ENCODE data around the gene MTG2.

The MTG2 gene, protein sequence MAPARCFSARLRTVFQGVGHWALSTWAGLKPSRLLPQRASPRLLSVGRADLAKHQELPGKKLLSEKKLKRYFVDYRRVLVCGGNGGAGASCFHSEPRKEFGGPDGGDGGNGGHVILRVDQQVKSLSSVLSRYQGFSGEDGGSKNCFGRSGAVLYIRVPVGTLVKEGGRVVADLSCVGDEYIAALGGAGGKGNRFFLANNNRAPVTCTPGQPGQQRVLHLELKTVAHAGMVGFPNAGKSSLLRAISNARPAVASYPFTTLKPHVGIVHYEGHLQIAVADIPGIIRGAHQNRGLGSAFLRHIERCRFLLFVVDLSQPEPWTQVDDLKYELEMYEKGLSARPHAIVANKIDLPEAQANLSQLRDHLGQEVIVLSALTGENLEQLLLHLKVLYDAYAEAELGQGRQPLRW

DNA sequence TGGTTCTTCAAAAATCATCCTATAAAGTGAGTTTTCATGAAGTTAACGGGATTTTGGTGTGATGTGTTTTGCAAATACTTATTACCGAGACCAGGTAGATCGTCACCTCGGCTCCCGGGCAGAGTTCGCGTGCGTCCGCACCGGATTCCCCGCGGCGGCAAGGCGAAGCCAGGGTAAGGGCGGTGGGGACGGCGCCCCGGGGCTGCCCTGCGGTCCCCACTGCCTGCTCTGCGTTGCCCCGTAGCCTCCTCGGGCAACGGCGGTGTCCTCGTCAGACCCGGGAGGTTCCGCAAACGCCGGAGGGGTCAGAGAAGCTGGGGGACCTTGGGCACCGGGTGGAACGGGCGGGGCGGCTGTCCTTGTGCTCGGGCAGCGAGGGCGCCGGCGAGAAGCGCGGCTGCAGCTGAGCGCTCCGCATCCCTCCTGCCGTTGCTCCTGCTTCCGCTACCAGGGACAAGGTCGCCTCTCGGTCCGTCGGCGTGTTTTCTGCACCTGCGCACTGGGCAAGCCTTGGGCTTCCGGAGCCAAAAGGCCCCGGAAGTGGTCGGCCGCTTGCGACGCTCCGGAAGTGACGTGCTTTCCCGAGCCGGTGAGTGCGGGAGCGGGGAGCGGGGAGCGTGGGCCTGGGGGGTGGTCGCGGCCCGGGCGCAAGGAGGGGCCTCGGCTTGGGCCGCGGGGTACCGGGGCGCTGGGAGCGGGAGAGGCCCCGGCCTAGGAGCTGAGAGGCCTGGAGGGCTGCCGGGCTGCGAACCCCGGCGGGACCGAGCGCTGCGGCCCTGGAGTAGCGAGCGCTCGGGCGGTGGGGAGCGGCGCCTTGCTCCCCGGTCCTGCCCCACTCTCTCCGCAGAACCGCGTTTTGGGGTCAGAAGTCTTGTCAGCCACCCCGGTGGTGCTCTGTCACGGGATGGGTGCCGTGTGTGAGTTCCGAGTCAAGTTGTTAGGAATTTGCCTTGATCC, at the start of gene MTG2:
Gene MTG2, plus strand, starts transcription at position 560 of the 957 bp plus-strand sequence. CDS start 10,393 bp downstream, outside the sequence.
- peak; percentile 87 to 88 (median 88) for DNase-seq (ENCODE audit: low read depth in 3 of 3)

DNA sequence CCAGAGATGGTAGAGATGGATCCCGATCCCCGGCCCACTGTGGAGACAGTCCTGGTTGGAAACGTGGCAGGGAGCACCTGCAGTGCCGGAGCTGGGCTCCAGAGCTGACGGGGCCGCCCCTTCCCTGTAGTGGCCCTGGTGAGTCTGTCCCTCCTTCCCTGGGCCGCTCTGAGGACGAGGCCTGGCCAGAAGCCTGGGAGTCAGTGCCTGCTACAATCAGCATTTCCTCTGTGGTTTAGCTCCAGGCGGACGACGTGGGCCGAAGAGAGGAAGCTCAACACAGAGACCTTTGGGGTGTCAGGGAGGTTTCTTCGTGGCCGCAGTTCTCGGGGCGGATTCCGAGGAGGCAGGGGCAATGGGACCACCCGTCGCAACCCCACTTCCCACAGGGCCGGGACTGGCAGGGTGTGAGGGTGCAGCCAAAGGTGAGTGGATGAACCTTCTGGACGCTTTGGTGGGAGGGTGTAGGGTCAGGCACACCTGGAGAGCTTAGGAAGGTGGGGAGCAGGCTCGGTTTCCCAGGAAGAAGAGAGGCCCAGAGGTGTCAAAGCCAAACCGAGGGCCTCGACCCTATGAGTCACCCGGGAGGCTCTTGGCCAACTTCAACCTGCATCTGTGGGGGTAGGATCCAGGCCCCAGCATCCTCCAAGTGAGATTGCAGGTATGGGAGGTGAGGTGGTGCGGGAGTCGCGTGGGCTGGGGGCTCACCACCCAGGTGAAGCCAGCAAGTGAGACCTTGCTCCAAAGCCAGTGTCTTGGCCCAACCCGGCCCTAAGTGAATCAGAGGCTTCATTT, 49.6 kb upstream of the MTG2 start:
- no peak for DNase-seq (ENCODE audit: low read depth in 3 of 3)

DNA sequence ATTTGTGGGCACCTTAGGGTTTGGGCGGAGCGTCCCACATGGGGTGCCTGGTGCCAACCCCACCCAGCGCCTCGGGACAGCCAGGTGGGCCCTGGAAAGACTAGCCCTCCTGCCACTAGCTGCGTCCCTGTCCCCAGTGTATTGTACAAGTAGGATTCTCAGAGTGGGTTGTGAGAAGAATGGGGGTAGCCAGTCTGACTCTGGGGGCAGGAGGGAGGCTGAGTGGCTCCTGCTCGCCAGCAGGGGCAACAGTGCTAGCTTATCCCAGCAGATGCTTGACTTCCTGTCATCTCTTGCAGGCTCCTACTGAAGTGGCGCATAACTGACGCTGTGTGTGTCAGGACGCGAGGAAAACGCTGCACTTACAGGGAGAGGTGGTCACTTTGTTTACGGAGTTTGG, 49.0 kb upstream of the MTG2 start:
- DNase-seq (ENCODE audit: low read depth in 3 of 3) = no peak

DNA sequence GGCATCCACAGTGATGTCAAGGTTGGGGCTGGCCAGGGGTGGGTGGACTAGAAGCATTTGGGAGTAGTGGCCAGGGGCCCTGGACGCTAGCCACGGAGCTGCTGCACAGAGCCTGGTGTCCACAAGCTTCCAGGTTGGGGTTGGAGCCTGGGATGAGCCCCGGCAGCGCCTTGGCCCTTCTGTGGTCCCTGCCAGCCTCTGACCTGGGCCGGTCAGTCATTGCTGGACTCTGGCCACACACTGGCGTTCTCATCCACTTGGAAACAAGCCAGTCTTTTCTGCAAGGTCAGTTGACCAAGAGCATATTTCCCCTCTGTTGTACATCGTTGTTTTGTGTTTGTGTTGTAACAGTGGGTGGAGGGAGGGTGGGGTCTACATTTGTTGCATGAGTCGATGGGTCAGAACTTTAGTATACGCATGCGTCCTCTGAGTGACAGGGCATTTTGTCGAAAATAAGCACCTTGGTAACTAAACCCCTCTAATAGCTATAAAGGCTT, 48.0 kb upstream of the MTG2 start:
- DNase-seq (ENCODE audit: low read depth in 3 of 3) = no peak

DNA sequence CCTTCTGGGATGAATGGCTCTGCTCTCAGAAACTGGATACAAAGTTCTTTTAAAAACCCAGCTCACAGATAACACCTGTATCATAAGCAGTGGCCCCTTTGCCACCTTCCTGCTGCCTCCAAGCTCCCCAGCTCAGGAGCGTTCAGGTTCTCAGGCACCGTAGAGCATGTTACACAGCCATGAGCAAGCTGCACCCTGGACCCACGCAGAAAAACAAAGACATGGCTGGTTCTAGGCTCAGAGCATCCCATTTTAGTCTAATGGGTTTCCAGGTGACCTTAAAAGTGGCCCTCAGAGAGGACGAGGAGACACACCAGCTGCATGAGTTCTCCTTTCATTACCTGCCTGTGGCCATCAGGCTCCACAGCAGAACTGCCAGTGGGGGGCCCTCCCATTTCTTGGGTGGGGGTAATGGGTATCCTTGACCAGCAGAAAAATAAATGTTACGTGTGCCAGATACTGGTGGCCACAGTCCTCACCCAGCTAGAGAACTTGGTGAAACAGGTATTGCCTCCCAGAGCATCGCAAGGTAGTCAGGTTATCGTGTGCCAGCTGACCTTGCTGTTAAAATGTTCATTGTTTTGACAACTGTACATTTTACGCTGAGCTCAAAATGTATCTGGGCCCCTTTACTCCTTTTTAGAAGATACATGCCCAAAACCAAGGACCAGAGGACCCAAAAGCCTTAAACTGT, 47.1 kb upstream of the MTG2 start:
- DNase-seq (ENCODE audit: low read depth in 3 of 3) = no peak

DNA sequence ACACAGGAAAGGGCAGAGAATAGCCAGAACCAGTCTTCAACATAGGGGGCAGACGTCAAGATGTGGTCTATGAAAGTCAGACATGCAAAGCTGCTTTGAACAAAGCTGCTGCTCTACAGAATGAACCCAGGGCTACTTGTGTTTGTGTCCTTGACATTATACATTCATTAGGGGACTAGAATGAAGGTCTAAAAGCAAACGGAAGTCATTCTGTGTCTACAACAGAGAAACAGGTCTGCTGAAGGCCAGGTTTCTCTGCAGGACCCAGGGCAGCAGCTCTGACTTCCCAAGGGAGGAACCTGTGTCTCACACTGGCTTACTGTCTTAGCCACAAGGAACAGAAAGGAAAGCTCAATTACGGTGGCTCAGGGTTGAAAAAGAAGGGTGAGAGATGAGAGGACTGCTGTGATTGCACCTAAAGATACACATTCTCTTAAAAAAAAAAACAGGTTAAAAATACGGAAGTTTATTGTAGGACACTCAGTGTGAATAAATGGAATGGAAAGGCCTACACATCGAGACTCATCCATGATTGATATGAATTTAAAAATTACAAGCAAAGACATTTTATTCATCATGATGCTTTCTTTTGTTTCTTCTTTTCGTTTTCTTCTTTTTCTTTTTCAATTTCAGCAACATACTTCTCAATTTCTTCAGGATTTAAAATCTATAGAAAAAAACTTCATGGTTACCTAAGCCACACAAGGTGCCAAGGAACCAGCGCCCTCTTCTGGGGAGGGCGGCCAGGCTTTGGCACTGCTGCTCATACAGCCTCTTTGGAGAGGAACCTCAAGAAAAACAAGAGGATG, 46.3 kb upstream of the MTG2 start:
- DNase-seq (ENCODE audit: low read depth in 3 of 3) = peak in 2 of 3 experiments; percentile 30 to 52

DNA sequence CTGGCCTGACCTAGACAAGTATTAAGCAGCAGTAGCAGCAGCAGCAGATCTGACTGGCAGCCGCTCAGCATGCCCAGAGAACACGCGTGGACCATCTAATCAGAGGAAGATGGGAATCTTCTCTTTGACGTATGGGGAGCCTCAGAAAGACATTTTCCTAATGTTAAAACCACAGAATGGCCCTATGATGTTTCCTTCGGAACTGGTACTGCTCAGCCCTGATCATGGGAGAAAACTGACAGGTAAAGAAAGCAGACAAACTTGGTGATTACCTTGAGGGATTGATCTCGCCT, 45.8 kb upstream of the MTG2 start:
- no peak for DNase-seq (ENCODE audit: low read depth in 3 of 3)

DNA sequence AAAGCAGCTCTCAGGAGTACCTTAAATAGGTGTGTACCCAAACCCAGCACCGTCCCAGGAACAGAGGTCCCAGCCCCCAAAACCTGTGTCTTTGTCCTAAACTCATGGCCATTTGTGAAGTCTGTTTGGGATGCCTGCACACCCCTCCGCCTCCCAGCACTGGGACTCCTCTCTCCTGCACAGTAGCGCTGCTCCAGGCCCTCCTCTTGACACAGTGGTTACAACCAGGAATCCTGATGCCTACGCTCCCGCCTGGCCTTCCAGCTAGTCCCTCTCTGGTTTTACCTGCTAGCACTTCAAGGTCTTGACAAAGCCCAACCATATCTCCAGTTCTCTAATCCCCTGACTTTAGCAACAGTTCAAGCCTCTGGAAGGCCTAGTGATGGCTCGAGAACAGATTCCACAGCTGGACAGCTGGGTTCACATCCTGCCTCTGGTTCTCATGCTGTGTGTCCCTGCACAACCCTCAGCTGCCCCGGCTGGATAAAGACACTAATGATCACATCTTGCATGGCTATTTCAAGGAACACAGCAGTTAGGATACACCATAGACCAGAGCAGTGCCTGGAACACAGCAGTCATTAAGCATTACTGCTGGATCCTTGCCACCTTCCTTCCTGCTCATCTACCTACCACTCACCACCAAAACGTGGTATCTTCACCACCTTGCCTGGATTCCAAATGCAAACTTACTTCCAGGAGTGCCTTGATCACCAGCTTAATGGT, 45.2 kb upstream of the MTG2 start:
- DNase-seq (ENCODE audit: low read depth in 3 of 3) = no peak

DNA sequence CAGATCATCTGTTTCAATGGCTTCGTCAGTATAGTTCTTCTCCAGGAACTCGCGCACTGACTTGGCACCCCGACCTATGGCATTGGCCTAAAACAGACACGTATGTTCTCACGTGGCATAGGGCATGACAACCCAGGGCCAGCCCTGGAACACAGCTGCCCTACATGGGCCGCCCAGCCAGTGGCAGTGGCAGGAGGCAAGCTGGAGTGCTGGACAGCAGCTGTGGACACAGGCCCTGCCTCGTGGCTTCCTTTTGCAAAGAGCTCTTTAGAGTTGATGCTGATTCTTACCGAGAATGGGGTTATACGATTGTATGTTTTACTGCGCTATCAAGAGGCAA, 44.7 kb upstream of the MTG2 start:
- DNase-seq (ENCODE audit: low read depth in 3 of 3) = no peak

DNA sequence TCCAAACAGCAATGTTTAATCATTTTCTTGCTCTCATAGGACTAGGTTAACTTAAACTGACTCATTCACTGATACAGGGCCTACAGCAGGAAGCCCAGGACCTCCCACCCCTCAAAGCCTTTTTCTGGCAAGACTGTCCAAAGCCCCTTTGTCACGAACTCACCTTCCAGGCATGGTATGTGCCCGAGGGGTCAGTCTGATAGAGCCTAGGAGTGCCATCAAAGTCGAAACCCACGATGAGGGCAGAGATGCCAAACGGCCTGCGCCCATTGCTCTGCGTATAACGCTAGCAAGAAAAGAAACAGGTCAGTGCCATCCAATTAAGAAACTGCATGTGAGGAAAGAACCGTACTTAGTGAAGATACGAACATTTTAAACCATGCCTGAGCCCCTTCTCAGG, 43.9 kb upstream of the MTG2 start:
- no peak for DNase-seq (ENCODE audit: low read depth in 3 of 3)

DNA sequence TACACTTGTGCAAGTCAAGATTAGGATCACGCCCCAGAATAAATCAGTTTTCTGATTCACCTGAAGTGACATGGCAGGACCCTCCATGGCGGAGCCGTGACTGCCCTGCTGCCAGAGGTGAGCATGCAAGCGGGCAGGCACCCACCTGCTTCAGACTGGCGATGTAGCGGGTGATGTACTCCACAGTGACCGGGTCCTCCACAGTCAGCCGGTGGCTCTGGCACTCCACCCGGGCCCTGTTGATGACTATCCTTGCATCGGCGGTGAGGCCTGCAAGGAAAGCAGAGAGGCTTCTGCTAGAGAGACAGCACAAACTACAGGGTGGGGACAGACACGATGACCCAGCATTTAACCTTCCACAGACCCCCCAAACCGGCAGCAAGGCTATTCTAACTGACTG, 43.2 kb upstream of the MTG2 start:
- no peak for DNase-seq (ENCODE audit: low read depth in 3 of 3)

DNA sequence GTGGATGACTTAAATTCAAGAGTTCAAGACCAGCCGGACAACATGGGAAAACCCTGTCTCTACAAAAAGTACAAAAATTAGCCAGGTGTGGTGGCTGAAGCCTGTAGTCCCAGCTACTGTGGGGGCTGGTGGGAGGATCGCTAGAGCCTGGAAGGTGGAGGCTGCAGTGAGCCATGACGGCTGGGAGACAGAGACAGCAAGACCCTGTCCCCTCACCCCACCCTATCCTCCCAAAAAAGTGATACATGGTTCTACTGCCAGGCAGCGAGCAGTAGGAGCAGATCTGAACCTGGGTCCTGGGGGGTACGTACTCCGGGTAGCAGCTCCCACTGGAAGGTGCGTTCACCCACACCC, 41.8 kb upstream of the MTG2 start:
- DNase-seq (ENCODE audit: low read depth in 3 of 3) = no peak

DNA sequence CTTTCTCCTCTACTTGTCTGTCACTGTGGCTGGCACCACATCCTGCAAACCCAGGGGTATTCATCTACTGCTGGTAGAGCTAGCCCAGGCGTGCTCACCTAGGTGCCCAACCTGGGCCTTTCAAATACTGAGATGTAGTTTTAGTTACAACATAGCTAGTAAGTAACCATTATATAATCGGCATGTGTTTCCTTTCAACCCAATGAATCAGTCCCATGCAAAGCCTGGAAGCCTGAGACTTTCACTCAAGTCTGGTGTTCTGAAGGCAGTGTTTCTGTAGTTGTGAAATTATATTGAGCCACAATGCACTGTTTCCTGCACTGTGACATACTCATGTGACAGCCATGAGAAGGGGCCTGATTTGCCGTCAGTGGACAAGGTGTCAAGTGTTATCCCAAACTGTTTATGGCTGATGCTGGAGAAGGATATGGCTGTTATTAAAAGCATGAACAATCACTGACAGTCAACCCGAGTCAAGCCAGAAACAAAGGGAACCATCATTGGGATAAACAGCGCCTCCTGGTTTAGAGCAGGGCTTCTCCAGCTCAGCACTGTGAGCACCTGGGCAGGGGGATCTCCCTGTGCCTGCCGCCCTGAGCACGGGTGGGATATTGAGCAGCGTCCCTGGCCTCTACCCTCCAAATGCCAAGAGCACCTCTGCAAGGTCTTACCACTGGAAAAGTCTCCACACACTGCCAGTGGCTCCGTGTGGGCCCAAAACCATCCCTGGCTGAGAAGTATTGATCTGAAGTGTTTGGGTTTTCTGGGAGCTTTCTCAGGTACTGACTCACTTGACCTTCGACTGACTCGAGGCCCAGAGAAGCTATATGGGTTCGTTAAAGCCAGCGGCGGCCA, 41.2 kb upstream of the MTG2 start:
- DNase-seq (ENCODE audit: low read depth in 3 of 3) = no peak

DNA sequence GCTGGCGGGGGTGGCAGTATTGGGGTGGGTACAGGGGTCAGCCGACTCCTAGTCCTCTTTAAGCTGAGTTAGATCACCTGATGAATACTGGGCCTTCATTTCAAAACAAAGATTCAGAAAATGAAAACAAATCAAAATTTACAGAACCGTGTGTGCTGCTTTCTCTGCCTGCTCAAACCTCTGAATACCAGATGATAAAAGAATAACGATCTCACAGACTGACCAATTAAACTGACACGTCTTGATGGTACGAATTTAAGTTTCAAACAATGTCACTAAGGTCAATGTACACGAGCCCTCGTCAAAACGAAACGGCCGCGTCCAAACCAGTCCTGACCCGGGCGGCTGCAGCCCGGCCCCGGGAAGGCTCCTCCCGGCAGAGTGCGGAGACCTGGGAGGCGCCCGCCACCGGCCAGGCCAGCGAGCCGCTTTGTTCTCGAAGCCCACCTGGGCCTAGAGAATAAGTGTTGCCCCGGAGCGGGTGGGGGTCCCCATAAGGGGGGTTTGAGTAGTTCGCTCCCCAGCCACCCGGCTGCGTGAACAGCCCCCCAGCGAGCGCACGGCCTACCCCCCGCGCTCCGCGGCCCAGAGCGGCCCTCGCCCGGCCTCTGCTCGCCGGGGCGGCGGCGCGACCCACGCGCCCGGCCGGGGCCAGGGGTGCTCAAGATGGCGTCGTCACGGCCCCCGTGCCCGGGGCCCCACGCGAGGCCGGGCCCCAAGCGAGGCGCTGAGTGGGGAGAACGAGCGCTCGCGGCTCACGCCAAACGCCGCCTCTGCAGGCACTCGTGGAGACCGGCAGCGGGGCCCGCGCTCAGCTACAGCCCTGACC, 40.4 kb upstream of the MTG2 start:
- DNase-seq (ENCODE audit: low read depth in 3 of 3) = peak in 1 of 3 experiments; percentile 22

DNA sequence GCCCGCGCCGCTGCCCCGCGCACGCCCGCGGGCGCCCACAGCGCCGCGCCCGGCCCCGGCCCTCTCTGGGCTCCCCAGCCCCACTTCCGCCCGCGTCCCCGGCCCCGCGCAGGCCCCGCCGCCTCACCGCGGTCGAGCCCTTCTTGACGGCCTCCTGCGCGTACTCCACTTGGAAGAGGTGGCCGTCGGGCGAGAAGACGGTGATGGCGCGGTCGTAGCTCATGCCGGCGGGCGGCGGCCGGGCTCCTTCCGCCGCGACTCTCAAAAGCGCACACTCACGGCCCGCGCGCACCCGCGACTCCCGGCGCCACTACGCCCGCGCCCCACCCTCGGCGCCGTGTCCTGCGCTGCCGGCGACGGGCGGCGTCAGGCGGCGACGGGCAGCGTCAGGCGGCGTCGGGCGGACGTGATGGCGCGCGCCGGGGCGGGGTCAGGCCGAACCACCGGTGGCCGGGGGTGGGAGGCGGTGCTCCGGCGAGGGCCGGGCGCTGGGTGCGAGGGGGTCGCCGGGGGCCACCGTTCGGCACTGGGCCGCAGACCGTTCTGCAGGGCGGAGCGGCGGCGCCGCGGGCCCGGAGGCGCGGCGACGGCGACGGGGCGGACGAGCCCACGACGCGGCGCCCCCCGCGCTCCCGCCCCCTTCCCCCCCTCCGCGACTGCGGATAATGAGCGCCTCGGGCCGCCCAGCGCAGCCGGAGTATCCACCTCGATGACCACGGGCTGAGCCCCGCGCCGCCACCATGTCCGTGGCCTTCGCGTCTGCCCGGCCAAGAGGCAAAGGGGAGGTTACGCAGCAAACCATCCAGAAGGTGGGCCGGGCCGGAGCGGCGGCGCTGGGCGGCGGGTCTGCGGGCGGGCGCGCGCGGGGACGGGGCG, 39.5 kb upstream of the MTG2 start, which contains the start of the genes PSMA7 and SS18L1:
Gene PSMA7, minus strand, starts transcription at position 314 of the 876 bp plus-strand sequence. Its CDS starts 91 bp downstream, at position 223.
Gene SS18L1, plus strand, starts transcription at position 689 of the 876 bp plus-strand sequence. Its CDS starts 52 bp downstream, at position 741.
- peak; percentile 69 to 81 (median 74) for DNase-seq (ENCODE audit: low read depth in 3 of 3)

DNA sequence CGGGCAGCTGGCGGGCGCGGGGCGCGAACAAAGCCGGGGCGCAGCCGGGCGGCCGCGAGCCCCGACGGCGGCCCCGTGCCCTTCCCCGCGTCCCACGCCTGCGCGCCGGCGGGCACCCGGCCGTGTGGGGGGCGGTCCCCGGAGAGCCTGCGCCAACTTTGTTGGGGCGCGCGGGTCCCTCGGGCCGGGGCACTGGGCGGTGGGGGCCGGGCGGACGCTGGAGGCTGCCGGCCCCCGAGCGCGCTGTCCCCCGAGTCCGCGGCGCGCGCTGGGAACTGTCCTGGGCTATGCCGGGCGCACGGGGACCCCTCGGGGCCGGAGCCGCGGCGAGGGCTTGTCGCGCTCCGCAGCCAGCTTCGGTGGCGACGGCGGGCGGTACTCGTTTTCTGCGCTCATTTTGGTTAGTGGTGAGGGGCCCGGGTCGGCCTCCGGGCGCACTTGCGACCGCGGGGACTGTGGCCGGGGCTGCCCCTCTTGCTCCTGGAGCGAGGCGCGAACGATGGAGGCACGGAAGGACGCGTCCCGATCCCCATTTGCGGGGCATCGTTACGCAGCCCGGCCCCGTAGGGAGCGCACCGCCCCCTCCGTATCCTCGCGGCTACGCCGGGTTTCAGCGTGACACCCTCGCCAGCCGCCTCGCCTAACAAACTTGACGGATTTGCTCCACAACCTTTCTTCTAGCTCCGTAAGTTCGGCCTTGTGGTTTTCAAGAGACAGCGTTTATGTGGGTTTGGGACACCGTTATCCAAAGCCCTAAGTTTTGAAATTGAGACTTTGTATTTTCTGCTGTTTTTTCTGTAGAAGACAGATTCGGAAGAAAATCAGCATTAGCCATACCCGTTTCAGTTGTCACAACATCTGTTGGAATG, 38.6 kb upstream of the MTG2 start:
- DNase-seq (ENCODE audit: low read depth in 3 of 3) = peak in 1 of 3 experiments; percentile 45

Data from stimulated activated CD4-positive, alpha-beta T cell treated with anti-CD3 and anti-CD28 coated beads, TNF-alpha, amount 100 ng/mL, for 4 hours (primary cell).